Ovary (tissue), 9 donors: ENCODE results near the gene SLC47A2. TPM values are rescaled to one million over a fixed set of nuclear protein-coding genes. Genes with fewer than 3 reads are reported as not detected.

Experiments used
- DNase-seq, 5 donors: peaks; one replicate each; pipeline ENCODE4 v3.0.0-alpha.2; 2019 to 2020
- H3K27ac ChIP-seq, 2 donors: fragments of 200-600 bp; one replicate each; pipeline versions ENCODE4 v1.5.1 to v1.8.0; 2019 to 2022
- H3K27me3 ChIP-seq: fragments of 200-600 bp; one replicate; pipeline ENCODE4 v1.8.0; 2022
- H3K36me3 ChIP-seq: fragments of 200-600 bp; sonication (generic); one replicate; pipeline ENCODE4 v1.5.1; 2019
- H3K4me1 ChIP-seq: one replicate; pipeline ENCODE4 v1.8.1; 2013; ENCODE audit warnings: mild to moderate bottlenecking, moderate library complexity; ENCODE audit not compliant: insufficient read depth
- H3K4me3 ChIP-seq: fragments of 200-600 bp; sonication (generic); one replicate; pipeline ENCODE4 v1.5.1; 2017
- H3K9me3 ChIP-seq, 2 donors: fragments of 200-600 bp in 1 of 2; sonication (generic) in 1 of 2; one replicate each; pipeline versions ENCODE4 v1.5.1 to v1.8.1; 2013 to 2019; ENCODE audit warnings: mild to moderate bottlenecking in 1 of 2, moderate library complexity in 1 of 2
- CTCF ChIP-seq, 3 donors: fragments of 450-650 bp in 2 of 3; fragments of 200-600 bp in 1 of 3; IDR thresholded peaks; one replicate each; pipeline versions ENCODE4 v1.5.1 to v1.8.0; 2016 to 2022; ENCODE audit warnings: antibody characterized with exemption in 3 of 3, mild to moderate bottlenecking in 1 of 3
- EP300 ChIP-seq: sonication (generic); formaldehyde crosslinking; IDR thresholded peaks from one replicate; pipeline ENCODE4 v1.6.1; 2017; ENCODE audit warnings: antibody characterized with exemption
- POLR2A ChIP-seq: fragments of 450-650 bp; IDR thresholded peaks from one replicate; pipeline ENCODE4 v1.6.1; 2017; ENCODE audit warnings: antibody characterized with exemption, mild to moderate bottlenecking, moderate library complexity
- WGBS, 3 donors: extraction: QIAGEN DNeasy Blood & Tissue Kit in 1 of 3; methylation state at CpG; one replicate each; pipeline versions ENCODE4 v1.1.5 to v1.1.7; 2013 to 2017; 5-methylcytosine and 5-hydroxymethylcytosine counted together
- intact Hi-C, 4 donors: fragments of 100-400 bp; cut with DNase I; formaldehyde crosslinking; loops; one replicate each; pipeline versions ENCODE4 v1.11.0 to v1.15.1; 2022 to 2023
- polyA plus RNA-seq, 2 donors: library from polyadenylated mRNA; stranded (reverse); fragments of 200-250 nt in 1 of 2; fragments of 350-450 nt in 1 of 2; fragmentation: Illumina TruSeq in 1 of 2; extraction: RNeasy Lipid Tissue Mini Kit (QIAGEN cat#74804) in 1 of 2; gene quantifications; one replicate each; pipeline ENCODE4 v1.2.3, GENCODE V29; 2013 to 2014
- total RNA-seq, 7 donors: library from RNA; depleted of rRNA in 2 of 7; stranded (reverse); fragments of >200 nt in 2 of 7; fragmentation: NEBNext Ultra II Directional in 3 of 7; extraction: Animal tissue kit (Norgen Biotek cat#: 25700) in 3 of 7; gene quantifications; one replicate each; pipeline versions ENCODE4 v1.1.0 to v1.2.4, GENCODE V29; 2016 to 2023
- donor health status: DM: no; HTN: no; CAD: no; lungs with moderate emphysema.
- donor health status: DM: no; HTN: no; CAD: no.
- donor health status: Bipolar disorder and iron deficiency.
- donor health status: DM: yes; HTN: yes; CAD: no.
- donor health status: DM: no; HTN: no; CAD: no.
- donor health status: DM: yes; HTN: yes; CAD: no.

SLC47A2 gene
- total and polyA plus RNA-seq, 9 donors, result 0.87 to 29.4 (median 1.00) TPM; not detected in 6

DNA sequence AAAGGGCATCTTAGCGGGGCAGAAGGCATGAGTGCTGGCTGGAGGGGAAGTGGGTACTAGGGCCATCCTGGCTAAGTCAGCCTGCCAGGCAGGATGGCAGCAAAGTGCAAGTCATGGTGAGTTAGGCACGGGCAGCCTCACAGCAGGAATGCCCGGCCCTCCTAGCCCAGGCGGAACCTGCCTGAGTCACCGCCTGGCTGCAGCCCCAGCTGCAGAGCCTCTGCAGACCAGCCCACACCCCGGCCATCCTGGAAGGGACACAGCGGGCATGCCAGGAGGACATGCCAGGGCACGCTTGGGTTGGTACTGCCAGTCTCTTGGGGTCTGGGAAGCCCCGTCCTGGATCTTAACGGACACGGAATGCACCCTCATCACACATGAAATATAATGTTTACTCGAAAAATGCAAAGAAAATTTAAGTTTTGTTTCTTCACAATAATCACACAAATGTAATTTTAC lies 36.7 kb upstream of the SLC47A2 start:
- TF ChIP-seq CTCF (IDR thresholded peaks at IDR 0.05) (no peak), POLR2A (no peak), EP300 (no peak)
- no peaks in the 10 kb centered on the region for H3K27me3 ChIP-seq
- peak in 1 of 5 donors; percentile 38 for DNase-seq
- no peaks in the 10 kb centered on the region for H3K36me3 ChIP-seq
- intact Hi-C loops, result loop anchor here in 1 of 4 donors (10.0 kb wide), 1 partner anchor 388 kb away; the partner anchor contains the start of gene B9D1
- no peaks in the 10 kb centered on the region for H3K9me3 ChIP-seq
- H3K4me3 ChIP-seq, result no peak overlapping the region
- H3K4me1 ChIP-seq, result no peaks in the 10 kb centered on the region
- WGBS, 3 donors, result 76 to 87% (median 86%) methylated on average over 12 of the region's 12 CpGs
- H3K27ac ChIP-seq, result no peak overlapping the region

GRCh38 chr17:19752216-19753050 lies 36.0 kb upstream of the SLC47A2 start:
- H3K27ac ChIP-seq, result no peak overlapping the region
- TF ChIP-seq POLR2A (no peak), CTCF (IDR thresholded peaks at IDR 0.05) (no peak), EP300 (no peak)
- no peaks in the 10 kb centered on the region for H3K27me3 ChIP-seq
- intact Hi-C loops, result loop anchor here in 1 of 4 donors (10.0 kb wide), 1 partner anchor 388 kb away; the partner anchor contains the start of gene B9D1
- H3K36me3 ChIP-seq, result no peaks in the 10 kb centered on the region
- no peaks in the 10 kb centered on the region for H3K9me3 ChIP-seq
- WGBS, 3 donors, result 78 to 83% (median 79%) methylated on average over 15 of the region's 15 CpGs
- peak in 2 of 5 donors; percentile 4 to 17 for DNase-seq
- no peaks in the 10 kb centered on the region for H3K4me1 ChIP-seq
- no peak overlapping the region for H3K4me3 ChIP-seq

- Histone ChIP-seq H3K4me1 (no peaks in the 10 kb centered on the region), H3K36me3 (no peaks in the 10 kb centered on the region), H3K9me3 (no peaks in the 10 kb centered on the region), H3K4me3 (no peak overlapping the region), H3K27ac (no peak overlapping the region), H3K27me3 (no peaks in the 10 kb centered on the region)
- intact Hi-C loops, result loop anchor here in 1 of 4 donors (10.0 kb wide), 1 partner anchor 386 kb away; the partner anchor contains the start of gene B9D1
- WGBS, 3 donors, result 90 to 94% (median 92%) methylated on average over 3 of the region's 3 CpGs
- TF ChIP-seq CTCF (IDR thresholded peaks at IDR 0.05) (no peak), EP300 (no peak), POLR2A (no peak)
- peak in 1 of 5 donors; percentile 19 for DNase-seq
These were observed 34.5 kb upstream of the SLC47A2 start for GRCh38 chr17:19750835-19751234.

DNA sequence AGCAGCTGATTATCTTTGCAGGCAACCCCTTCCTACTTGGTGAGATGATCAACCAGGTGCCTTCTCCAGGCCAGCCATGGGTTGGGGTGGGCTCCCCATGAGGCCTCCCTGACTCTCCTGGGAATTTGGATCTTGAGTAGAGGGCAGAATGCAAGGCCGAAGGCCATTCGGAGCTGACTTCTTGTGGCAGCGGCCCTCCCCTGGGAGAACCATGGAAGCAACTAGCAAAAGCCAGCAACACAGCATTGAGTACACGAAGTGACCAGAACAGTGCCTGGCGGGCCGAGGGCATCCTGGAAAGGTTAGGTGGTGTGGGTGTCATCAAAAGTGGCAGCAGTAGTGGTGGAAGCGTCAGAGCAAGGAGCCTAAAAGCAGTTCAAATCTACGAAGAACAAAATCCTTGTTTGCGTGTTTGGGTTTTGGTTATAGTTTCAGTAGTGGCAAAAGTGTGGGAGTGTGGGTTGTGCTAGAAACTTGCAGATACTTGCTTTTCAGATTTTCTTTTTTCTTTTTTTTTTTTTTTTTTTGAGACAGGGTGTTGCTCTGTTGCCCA lies 33.7 kb upstream of the SLC47A2 start:
- Histone ChIP-seq H3K27me3 (no peaks in the 10 kb centered on the region), H3K4me3 (no peak overlapping the region), H3K4me1 (peaks cover 3% of the 10 kb centered on the region), H3K27ac (no peak overlapping the region), H3K9me3 (no peaks in the 10 kb centered on the region), H3K36me3 (no peaks in the 10 kb centered on the region)
- TF ChIP-seq POLR2A (no peak), EP300 (no peak), CTCF (IDR thresholded peaks at IDR 0.05) (no peak)
- 84 to 91% (median 84%) methylated on average over 8 to 9 of the region's 9 CpGs for WGBS, 3 donors
- DNase-seq, result no peak
- intact Hi-C loops, result loop anchor here in 1 of 4 donors (10.0 kb wide), 1 partner anchor 385 kb away; the partner anchor contains the start of gene B9D1
